ENCODE results near the gene TMEM39B. TPM values are rescaled to one million over a fixed set of nuclear protein-coding genes. Genes with fewer than 3 reads are reported as not detected.

TMEM39B gene
- total RNA-seq, 4 donors from 2014 or later, result 2.6 to 35.8 (median 3.5) TPM

DNA sequence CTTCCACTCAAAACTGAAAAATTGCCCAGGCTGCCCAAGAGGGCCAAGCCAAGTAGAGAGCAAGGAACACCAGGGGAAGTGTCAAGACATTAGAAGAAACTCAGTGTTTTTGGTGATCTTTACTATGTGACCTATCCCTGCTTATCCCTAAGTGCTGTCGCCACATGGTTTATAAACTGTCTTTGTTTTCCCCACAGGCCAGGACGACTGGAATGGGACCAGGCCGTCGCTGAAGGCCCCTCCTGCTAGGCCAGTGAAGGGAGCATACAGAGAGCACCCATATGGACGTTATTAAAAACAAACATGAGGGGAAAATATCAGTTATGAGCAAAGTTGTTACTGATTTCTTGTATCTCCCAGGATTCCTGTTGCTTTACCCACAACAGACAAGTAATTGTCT lies 30.4 kb upstream of the TMEM39B start:
- Histone ChIP-seq H3K27me3 (no peaks in the 10 kb centered on the region), H3K4me1 (peaks cover 0 to 1% (median 0%) of the 10 kb centered on the region in 4 donors), H3K27ac (no peak overlapping the region), H3K36me3 (peaks cover 0 to 79% (median 27%) of the 10 kb centered on the region in 4 donors), H3K9me3 (no peaks in the 10 kb centered on the region), H3K4me3 (no peak overlapping the region)
- intact Hi-C loops (cut with DNase I; ENCODE audit: low total_unique reads), result no loop called here
- 81 to 100% methylated on average over 4 to 5 of the region's 5 CpGs for WGBS, 2 donors (ENCODE audit: low coverage in 1 of 2)
- no peak for DNase-seq
- in situ Hi-C loops (cut with MboI; ENCODE audit: low pct_ligation_motif_present in 1 of 4, low pct_unique_long_range_greater_than_20kb in 1 of 4, low sequenced_read_pairs in 3 of 4), result no loop called here
- no peak for TF ChIP-seq EP300 (IDR thresholded peaks at IDR 0.05; ENCODE audit: low read depth)
- TF ChIP-seq POLR2A (IDR thresholded peaks at IDR 0.05), result no peak
- TF ChIP-seq POLR2AphosphoS5 (IDR thresholded peaks at IDR 0.05), result no peak
- TF ChIP-seq CTCF (IDR thresholded peaks at IDR 0.05), result no peak

GRCh38 chr1:32044234-32044633 lies 28.5 kb upstream of the TMEM39B start:
- TF ChIP-seq CTCF (IDR thresholded peaks at IDR 0.05) (no peak), EP300 (IDR thresholded peaks at IDR 0.05; ENCODE audit: low read depth) (no peak), POLR2A (IDR thresholded peaks at IDR 0.05) (no peak), POLR2AphosphoS5 (IDR thresholded peaks at IDR 0.05) (no peak)
- no peak overlapping the region for H3K4me3 ChIP-seq
- H3K9me3 ChIP-seq, result no peaks in the 10 kb centered on the region
- intact Hi-C loops (cut with DNase I; ENCODE audit: low total_unique reads) (no loop called here), in situ Hi-C loops (cut with MboI; ENCODE audit: low pct_ligation_motif_present in 1 of 4, low pct_unique_long_range_greater_than_20kb in 1 of 4, low sequenced_read_pairs in 3 of 4) (no loop called here)
- WGBS, 2 donors (ENCODE audit: low coverage in 1 of 2), result 86 to 100% methylated on average over 1 of the region's 1 CpG
- no peaks in the 10 kb centered on the region for H3K27me3 ChIP-seq
- H3K4me1 ChIP-seq, result no peaks in the 10 kb centered on the region
- no peak for DNase-seq
- no peak overlapping the region for H3K27ac ChIP-seq
- peaks cover 0 to 60% (median 17%) of the 10 kb centered on the region in 4 donors for H3K36me3 ChIP-seq

DNA sequence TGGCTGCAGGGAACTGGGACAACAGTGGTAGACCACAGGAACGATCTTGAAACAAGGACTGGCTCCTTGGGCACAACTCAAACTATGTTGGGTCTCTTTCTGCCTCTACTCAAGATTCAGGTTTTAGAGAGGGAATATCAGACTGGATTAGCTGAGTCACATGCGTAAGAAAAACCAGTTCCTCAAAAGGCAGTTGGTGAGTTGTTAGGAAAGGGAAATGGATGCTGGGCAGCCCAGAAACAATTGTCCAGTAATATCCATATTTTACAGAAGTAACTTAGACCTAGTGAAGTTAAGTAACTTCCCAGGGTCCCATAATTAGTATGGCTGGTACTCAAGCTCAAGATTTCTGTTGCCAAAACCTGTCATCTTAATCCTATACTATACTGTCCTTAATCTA lies 27.0 kb upstream of the TMEM39B start:
- no peak for DNase-seq
- H3K36me3 ChIP-seq, result peaks cover 0 to 49% (median 9%) of the 10 kb centered on the region in 4 donors
- no peak overlapping the region for H3K27ac ChIP-seq
- intact Hi-C loops (cut with DNase I; ENCODE audit: low total_unique reads) (no loop called here), in situ Hi-C loops (cut with MboI; ENCODE audit: low pct_ligation_motif_present in 1 of 4, low pct_unique_long_range_greater_than_20kb in 1 of 4, low sequenced_read_pairs in 3 of 4) (no loop called here)
- 89 to 94% methylated on average over 2 of the region's 2 CpGs for WGBS, 2 donors (ENCODE audit: low coverage in 1 of 2)
- no peaks in the 10 kb centered on the region for H3K9me3 ChIP-seq
- H3K4me3 ChIP-seq, result no peak overlapping the region
- no peaks in the 10 kb centered on the region for H3K4me1 ChIP-seq
- no peak for TF ChIP-seq POLR2A (IDR thresholded peaks at IDR 0.05)
- TF ChIP-seq EP300 (IDR thresholded peaks at IDR 0.05; ENCODE audit: low read depth), result no peak
- no peak for TF ChIP-seq CTCF (IDR thresholded peaks at IDR 0.05)
- TF ChIP-seq POLR2AphosphoS5 (IDR thresholded peaks at IDR 0.05), result no peak
- H3K27me3 ChIP-seq, result no peaks in the 10 kb centered on the region

DNA sequence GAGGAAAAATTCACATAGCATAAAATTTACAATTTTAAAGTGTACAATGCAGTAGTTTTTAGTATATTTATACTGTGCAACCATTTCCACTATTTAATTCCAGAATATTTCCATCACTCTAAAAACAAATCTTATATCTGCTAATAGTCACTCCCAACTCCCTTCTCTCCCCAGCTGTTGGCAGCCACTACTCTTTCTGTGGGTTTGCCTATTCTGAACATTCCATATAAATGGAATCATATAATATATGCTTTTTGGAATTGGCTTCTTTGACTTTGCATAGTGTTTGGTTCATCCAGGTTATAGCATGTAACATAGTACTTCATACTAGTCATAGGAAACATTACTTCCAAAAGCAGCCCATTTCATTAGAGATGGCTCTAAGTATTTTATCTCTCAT lies 25.0 kb upstream of the TMEM39B start:
- intact Hi-C loops (cut with DNase I; ENCODE audit: low total_unique reads), result no loop called here
- no peak for TF ChIP-seq POLR2AphosphoS5 (IDR thresholded peaks at IDR 0.05)
- no peak for TF ChIP-seq EP300 (IDR thresholded peaks at IDR 0.05; ENCODE audit: low read depth)
- no peak for TF ChIP-seq POLR2A (IDR thresholded peaks at IDR 0.05)
- TF ChIP-seq CTCF (IDR thresholded peaks at IDR 0.05), result no peak
- Histone ChIP-seq H3K4me1 (no peaks in the 10 kb centered on the region), H3K9me3 (no peaks in the 10 kb centered on the region), H3K27me3 (no peaks in the 10 kb centered on the region), H3K4me3 (no peak overlapping the region), H3K36me3 (peaks cover 0 to 44% (median 16%) of the 10 kb centered on the region in 4 donors), H3K27ac (no peak overlapping the region)
- DNase-seq, result no peak
- in situ Hi-C loops (cut with MboI; ENCODE audit: low pct_ligation_motif_present in 1 of 4, low pct_unique_long_range_greater_than_20kb in 1 of 4, low sequenced_read_pairs in 3 of 4), result no loop called here
